HG02642 (cell line): ENCODE data around the gene C19orf25.
"Not testable (repeated sequence)": the region's sequence is repeated elsewhere in the genome, so short reads cannot be mapped to it uniquely, and the experiment has no call there.

Source experiments
- ATAC-seq: cut with Tn5 transposase; IDR thresholded peaks from one replicate; pipeline ENCODE4 v1.9.1; 2021; ENCODE audit warnings: mild to moderate bottlenecking; ENCODE audit not compliant: unreplicated experiment, poor library complexity

Gene C19orf25

DNA sequence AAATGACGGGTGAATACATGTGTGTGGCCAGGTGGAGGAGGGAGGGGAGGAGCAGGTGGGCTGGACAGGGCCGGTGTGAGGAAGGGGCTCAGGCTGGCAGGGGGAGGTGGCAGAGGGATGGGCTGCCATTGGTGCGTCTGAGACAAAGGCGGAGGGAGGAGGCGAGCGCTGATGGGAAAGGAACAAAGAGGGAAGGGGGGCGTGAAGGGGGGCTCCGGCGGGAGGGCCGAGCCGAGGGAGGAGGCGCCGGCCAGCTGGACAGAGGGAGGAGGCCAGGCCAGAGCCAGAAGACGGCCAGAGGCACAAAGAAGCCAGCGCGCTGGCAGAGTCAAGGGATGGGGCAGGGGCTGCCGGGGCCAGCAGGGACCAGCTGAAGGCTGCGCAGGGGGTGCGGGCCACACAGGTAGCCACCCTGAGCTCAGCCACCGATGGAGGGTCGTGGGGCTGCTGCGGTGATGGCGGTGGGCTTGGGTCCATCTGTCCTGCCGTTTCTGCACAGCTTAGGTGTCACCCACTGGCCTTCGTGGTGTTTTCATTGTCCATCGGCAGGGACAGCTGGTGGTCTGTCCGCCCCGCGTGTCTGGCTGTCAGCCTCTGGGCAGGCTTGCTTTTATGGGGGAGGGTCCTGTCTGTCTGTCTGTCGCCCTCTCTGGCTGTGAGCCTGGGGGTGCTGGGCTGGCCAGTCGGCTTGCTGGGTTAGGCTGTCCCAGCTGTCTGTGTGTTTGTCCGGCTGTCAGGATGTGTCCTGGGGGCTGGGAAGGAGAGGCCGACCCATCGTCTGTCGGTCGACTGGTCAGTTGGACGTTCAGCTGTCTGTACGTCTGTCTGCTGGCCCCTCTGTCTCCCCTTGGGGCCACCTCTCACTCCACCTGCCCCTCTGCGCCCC lies 26.9 kb downstream of the C19orf25 start:
- ATAC-seq, result no peak

DNA sequence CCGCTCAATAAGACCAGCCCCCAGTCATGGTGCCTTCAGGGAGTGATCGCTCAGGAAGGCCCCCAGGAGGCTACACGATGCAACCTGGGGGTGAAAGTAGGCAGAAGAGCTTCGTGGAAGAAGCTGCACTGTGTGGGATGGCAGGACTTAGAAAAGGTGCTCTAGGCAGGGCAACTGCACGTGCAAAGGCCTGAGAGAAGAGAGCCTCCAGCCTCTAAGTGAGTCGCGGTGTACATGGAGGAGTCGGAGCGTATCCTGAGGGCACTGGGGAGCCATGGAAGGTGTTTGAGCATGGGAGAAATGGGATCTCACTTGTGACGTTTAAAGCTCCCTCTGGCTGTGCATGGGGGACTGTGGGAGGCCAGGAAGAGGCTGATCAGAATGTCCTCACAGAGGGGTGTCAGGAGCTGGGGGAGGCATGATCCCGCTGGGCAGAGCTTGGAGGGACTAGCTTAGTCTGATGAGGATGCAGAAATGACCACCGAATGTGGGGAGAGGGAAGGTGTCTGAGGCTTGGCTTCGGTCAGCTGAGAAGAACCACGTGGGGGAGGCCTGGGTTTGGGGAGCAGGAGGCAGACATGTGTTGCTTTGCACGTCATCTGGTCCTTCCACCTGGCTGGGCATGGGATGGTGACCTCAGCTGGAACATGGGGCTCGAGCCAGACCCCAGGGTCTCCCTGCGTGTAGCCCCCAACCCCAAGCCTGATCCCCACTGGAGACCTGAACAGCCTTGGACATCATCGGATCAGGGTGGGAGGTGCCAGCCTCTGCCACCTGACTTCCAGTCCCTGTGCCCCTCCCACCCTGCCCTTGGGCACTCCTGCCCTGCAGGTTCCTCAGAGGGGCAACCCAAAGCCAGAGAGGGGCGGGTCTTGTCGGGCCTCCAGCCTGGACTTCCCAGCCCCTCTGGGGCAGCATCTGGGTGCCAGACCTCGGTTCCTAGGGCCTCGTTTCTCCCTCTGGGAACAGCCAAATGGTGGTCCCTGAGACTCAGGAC lies 28.0 kb downstream of the C19orf25 start:
- ATAC-seq, result no peak

DNA sequence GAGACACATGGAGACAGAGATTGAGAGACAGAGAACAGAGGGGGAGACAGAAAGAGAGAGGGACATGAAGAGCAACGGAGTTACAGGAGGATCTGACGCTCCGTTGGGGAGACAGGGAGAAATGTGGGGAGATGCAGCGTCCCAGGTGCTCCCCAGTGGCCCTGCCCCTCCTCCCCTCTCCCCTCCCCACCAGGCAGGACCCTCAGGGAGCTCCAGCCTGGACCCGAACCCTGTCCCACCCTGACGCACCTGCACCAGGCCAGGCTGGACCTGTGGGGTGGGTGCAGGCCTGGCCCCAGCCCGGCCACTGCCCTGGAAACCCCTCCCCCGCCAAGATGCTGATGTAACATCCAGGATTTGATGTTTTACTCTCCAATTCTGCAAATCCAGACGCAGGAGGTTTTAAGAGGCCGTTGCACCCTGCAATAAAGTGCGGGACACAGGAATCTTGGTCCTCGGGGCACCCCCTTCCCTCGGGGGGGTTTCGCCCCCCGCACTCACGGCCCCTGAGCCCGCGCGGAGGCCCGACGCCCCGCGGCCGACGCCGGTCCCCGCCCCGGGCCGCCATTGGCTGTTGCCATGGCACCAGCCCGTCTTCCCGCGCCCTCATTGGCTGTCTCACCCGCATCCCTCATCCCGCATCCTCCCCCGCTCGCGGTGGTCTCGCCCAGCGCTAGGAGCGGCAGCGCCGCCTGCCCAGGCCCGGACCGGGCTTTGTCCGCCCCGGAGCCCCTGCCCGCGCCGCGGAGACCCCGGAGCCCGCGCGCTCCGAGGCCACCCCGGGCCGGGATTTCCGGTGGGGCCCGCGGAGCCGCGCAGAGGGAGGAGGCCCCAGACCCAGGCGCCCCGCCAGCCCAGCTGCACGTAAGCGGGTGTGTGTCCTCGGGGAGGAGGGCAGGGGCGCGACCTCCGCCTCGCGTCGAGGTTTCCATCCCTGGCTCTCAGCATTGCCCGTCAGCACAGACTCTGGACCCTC lies 29.3 kb downstream of the C19orf25 start, which contains the start of gene APC2:
TSS of gene APC2 (plus strand) at position 655 of the 976 bp plus-strand sequence. CDS start 2,881 bp downstream, outside the sequence.
- ATAC-seq, result no peak

DNA sequence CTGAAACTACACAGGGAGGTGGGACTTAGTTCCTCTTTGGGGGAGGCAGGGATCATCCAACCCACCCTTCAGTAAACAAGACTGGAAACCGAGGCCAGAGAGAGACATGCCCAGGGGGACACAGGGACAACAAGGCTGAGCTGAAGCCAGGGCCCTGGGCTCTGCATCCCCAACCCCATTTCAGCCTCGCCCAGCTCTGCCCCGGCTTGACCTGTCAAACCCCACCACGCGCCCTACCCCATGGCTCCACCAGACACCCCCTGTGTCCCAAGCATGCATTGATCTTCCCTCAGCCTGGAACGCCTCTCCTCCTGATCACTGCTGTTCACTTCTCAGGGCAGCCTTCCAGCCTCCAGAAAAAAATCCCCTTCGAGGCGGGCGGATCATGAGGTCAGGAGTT lies 31.1 kb downstream of the C19orf25 start:
- ATAC-seq, result no peak

GRCh38 chr19:1447504-1447903 lies 31.5 kb downstream of the C19orf25 start:
- ATAC-seq, result no peak

DNA sequence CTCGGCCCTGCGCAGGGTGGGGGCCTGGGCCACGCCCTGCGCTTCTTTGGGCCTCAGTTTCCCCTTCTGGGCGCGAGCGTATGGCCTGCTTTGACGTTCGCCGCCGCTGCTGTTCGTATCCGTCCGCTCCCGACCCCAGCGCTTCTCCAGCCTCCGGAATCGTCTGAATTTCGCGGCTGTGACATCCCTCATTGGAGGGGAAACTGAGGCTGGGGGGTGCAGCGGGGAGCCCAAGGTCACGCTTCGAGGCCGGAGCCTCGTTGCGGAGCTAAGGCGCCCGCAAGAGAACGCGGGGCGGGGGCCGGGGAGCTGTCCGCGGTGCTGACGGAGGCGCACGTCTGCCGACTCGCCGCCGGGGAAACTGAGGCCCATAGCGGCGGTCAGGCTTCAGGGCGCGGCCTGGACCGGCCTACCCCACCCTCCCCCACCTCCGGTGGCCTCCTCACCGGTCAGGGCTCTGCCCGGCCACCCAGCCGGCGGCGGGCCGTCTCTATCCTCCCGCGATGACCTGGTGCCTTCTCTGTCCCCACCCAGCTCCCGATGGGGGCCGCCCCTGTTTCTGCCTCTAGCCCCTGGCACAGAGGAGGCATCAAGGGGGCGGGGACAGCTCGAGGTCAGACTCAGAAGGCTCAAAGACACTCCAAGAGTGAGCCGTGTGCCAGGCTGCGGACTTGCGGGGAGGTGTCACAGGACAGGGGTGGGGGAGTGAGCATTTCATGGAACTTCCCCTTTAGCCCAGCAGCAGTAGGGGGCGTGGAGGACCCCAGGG lies 32.1 kb downstream of the C19orf25 start:
- ATAC-seq, result no peak

DNA sequence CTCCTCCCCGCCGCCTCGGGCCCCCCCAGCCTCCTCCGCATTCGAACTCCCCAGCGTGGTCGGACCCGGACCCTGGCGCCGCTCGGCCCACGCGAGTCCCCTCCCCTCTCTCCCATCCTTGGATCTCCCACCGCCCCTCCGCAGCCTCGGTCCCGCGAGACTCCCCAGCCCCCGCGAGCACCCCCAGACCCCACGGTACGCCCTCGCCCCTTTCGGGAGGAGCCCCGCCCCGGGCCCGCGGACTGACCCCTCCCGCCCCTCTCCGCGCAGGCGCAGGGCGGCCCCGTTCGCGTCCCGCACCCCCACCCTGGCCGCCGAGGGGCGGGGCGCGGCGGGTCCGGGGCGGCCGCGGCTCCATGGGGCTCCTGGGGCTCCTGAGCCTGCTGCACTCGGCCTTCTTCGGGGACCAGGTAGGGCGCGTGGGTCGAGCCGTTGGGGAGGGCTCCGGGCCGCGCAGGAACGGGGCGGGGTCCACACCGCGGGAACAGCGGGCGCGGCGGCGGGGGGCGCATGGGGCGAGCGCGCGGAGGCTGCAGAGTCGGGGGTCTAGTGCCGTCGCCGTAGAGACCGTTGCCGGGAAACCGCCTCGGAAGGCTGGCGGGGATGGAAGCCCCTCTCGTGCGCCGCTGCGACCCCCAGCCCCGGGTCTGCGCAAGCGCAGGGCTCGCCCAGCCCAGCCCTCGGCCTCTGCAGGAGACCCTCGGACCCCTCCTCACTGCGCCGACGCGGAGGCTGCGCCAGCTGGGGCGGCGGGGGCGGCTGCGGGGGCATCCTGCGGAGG lies 32.9 kb downstream of the C19orf25 start:
- no peak for ATAC-seq

GRCh38 chr19:1445185-1445931 lies 33.7 kb downstream of the C19orf25 start:
- ATAC-seq, result peak; percentile 77

DNA sequence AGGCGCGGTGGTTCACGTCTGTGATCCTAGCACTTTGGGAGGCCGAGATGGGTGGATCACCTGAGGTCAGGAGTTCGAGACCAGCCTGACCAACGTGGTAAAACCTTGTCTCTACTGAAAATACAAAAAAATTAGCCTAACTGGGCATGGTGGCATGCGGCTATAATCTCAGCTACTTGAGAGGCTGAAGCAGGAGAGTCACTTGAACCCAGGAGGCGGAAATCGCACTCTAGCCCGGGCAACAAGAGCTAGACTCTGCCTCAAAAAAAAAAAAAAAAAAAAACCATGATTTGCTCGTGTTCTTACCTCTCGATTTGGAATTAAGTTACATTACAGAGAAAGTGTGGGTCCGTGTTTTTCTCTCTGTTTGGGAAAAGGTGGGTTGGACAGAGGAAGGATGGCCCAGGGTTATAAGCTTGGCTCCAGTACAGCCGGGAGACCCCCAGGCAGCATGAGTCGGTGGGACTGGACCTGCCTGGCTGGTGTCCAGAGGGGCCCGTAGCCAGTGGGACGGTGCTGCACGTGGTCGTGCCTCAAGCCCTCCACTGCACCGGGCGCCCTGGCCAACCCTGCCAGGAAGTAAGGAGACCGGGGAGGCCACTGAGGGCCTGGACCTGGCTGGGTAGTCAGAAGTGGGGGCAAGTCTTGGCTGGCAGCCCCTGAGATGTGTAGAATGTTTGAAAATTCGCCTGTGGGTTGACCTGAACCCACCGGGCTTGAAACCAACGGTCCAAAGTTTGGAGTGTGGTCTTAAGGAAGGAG lies 37.2 kb downstream of the C19orf25 start:
- ATAC-seq, result no peak

DNA sequence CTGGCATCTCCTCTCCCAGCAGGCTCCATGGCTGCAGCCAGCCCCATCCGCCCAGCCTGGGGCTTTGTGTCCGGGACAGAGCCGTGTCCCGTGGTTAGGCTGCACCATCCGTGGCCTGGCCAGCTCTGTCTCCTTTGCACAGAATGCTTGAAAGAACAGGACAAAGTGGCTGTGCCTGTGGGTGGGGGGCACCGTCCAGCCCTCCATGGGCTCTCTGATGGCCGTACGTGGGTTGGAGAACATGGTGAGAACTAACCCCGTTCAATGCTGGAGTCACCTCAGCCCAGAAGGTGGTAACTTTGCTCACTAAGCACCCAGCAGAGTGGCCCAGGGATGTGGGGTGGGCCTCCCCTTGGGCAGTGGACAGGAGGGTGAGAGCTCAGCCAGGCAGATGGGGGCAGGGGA lies 38.0 kb downstream of the C19orf25 start:
- ATAC-seq, result no peak

- ATAC-seq, result no peak
Measured at GRCh38 chr19:1440418-1440801, 38.6 kb downstream of the C19orf25 start.

DNA sequence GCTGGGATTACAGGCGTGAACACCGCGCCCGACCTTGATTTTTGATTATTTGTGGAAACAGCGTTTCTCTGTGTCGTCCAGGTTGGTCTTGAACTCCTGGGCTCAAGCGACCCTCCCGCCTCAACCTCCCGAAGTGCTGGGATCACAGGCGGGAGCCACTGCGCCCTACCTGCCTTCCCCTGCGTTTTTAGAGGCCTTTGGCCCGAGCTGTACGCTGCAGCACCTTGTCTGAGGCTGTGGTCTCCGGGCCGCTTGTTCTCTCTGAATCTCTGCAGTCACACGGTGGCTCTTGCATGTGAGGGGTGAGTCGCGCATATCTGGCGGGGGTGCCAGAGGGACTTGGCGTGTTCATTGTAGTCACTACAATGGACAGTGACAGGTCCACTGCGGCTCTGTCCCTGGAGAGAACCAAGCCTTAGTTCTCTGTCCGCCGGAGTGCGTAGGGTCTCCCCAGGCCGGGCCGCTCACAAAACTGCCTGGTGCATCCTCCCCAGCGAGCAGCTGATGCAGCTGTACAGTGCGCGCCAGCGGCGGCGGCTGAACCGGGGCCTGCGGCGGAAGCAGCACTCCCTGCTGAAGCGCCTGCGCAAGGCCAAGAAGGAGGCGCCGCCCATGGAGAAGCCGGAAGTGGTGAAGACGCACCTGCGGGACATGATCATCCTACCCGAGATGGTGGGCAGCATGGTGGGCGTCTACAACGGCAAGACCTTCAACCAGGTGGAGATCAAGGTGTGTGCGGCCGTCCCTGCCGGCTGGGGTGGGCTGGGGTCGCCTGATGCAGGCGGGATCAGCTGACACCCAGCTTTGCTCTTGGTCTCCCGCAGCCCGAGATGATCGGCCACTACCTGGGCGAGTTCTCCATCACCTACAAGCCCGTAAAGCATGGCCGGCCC lies 39.2 kb downstream of the C19orf25 start:
- ATAC-seq, result not testable (repeated sequence)

DNA sequence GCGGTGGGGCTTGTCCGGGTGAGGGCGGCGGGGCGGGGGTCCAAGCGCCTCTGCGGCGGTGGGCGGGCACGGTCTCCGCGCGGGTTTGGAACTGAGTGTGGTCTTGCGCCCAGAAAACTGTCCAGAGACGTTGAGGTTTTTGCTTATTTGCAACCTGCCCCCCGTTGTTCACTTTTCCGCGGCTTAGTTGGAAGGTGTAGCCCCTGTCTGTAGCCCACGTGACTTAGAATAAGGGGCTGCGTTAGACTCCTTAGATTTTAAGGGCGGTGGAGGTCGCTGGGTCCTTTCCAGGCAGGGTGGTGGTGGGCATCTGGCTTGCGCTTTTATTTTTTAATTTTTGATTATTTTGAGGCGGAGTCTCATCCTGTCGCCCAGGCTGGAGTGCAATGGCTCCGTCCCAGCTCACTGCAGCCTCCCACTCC lies 40.1 kb downstream of the C19orf25 start:
- no peak for ATAC-seq

- ATAC-seq, result peak; percentile 80
Measured at GRCh38 chr19:1438035-1438932, 40.7 kb downstream of the C19orf25 start, which contains the start of gene RPS15. Gene RPS15, plus strand, starts transcription at chr19:1438396. Its CDS starts 30 bp downstream, at chr19:1438426.

GRCh38 chr19:1437609-1438008 lies 41.4 kb downstream of the C19orf25 start:
- ATAC-seq, result no peak
